NCI-H748 (cell line): ENCODE measurements around the gene MICAL1.

Experiments
- DNase-seq: peaks from one replicate; lab custom pipeline; 2025; ENCODE audit not compliant: unreplicated experiment; lab: John Stamatoyannopoulos, UW

MICAL1 gene

DNA sequence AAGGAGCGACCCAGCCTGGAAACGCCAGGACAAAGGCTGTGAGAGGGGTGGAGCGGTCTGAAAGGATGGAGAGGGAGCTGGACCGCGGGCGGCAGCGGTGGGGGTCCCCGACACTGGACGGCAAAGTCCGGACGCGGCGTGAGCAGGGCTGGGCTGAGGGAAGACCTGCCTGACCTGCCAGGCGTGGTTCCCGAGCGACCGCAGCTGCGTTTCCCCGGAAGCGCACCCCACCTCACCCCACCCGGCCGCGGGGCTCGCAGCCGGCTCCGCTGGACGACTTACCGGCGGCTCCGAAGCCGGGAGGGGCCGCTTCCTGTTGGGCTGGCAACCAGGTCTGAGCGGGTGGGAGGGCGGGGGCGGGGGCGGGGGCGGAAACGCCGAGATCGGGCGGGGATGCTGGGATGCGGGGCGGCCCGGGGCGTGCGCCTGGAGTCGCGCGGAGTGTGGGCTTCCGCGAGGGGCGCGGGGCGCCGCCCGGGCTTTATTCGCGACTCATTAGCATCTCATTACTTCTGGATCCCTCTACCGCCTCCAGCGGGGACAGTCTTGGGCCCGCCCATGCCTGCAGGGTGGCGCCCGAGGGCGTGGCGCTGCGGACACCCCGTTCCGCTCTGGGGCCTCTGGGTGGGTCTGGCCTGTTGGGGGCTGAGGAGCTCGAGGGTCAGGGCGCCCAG, at the start of gene MICAL1:
Gene MICAL1 (minus strand): TSS at position 336 of the 674 bp plus-strand sequence. CDS start 1,576 bp downstream, outside the sequence.
- DNase-seq, result peak; percentile 84

DNA sequence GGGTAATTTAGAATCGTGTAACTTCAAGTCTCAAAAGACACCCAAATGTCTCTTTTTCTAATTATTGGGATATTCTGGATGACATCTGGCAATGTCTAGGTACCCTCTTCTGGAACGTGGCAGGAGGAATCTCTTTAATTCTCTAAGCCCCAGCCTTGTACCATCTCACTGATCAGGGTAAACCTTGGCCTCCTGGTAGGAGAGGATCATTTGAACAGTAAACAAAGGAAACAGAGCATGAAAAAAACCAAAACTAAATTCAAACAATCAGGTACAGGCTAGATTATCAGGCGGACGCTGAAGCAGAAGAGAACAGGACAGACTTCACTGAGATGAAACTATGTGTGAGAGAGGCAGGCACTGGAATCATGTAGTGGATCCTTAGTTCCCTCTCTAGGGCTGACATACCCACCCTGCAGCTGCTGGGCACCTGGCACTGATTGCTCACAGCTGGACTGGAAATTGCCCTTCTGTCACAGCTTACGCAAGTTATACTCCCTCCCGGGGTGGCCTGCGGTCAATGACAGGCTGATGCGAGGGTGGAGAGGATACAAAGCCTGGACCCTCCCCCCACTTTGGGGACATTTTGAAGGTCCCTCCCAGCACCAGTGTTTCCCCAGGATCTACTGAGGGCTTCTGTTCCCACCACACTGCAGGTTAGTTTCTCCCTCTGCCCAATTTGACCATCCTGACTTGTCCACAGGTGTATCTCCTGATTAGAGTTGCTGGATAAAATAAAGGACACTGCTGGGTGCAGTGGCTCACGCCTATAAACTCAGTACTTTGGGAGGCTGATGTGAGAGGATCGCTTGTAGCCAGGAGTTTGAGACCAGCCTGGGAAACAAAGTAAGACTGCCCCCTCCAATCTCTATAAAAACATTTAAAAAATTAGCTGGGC, 48.0 kb upstream of the MICAL1 start:
- DNase-seq, result peak; percentile 37

- no peak for DNase-seq
Observed at GRCh38 chr6:109498936-109499335, 43.4 kb upstream of the MICAL1 start.

GRCh38 chr6:109498052-109498451, 42.5 kb upstream of the MICAL1 start:
- no peak for DNase-seq

DNA sequence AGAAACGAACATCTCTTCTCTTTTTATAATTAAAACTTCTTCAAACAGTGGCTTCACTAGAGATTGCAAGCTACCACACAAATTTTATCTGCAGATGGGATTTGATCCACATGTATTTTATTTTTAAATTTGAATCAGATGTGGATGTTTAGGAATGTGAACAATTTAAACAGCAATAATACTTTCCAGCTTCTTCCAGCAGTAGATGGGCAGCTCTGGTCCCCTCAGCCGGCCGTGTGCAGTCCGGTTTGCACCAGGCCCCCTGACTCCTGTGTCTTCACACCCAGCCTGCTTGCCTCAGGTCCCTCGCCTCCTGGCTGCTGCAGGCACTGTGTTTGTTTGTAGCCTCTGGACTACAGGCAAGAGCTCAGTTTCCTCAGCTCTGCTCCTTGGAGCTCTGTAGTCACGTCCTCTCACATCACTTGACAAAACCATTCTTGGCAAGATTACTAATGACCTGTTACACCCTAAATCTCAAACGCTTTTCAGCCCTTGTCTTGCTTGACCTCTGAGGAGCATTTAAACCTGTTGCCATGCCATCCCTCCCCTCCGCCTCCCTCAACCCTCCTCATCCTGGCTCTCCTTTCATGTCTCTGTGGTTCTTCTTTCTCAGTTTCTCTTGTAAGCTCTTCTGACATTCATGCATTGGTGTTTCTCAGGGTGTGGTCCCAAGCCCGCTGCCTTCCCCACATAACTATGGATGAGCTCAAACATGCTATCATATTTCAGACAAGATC, 40.6 kb upstream of the MICAL1 start:
- no peak for DNase-seq

- no peak for DNase-seq
Observed at GRCh38 chr6:109493865-109494264, 38.3 kb upstream of the MICAL1 start.

DNA sequence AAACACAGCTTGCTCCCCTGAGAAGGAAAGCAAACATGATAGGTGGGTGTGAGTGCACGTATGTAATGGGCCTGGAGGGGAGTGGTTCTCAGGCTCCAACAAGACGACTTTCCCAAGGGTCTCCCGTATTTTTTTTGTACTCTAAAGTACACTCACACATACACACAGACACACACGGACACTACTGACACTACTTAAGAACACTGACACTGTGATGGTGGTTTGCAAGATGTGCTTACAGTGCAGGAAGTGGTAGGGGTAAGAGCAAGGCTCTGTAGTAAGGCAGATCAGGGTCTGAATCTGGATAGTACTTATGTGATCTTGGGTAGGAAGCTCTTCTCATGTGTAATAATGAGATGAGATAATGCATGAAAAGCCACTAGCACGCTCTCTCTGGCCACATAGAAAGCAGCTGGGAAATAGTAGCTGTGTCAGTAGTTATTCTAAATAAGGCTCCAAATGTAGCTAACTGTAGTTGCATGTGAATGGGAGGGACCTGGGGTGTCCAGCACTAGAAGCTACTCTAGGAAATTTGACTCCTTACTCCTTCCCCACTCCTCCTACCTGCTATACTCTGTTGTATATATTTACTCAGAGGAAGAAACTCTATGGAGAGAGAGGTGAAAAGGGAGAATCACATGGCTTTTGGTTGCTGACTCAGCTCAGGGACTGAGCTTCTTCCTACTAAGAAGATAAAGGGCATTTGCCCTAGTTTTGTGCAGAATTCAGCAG, 35.8 kb upstream of the MICAL1 start:
- no peak for DNase-seq

- no peak for DNase-seq
Observed at GRCh38 chr6:109490713-109491112, 35.1 kb upstream of the MICAL1 start.

GRCh38 chr6:109488001-109488400, 32.4 kb upstream of the MICAL1 start:
- DNase-seq, result no peak

DNA sequence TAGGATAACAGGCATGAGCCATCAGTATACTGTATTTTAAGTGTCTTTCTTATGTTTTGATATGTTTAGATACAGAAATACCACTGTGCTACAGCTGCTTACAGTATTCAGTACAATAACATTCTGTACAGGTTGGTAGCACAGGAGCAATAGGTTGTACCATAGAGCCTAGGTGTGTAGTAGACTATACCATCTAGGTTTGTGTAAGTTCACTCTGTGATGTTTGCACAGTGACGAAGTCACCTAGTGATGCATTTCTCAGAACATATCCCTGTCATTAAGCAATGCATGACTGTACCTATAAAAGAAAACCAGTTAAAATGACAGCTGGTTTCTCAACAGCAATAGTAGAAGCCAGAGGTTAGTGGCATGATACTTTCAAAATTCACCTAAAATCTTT, 30.5 kb upstream of the MICAL1 start:
- no peak for DNase-seq

DNA sequence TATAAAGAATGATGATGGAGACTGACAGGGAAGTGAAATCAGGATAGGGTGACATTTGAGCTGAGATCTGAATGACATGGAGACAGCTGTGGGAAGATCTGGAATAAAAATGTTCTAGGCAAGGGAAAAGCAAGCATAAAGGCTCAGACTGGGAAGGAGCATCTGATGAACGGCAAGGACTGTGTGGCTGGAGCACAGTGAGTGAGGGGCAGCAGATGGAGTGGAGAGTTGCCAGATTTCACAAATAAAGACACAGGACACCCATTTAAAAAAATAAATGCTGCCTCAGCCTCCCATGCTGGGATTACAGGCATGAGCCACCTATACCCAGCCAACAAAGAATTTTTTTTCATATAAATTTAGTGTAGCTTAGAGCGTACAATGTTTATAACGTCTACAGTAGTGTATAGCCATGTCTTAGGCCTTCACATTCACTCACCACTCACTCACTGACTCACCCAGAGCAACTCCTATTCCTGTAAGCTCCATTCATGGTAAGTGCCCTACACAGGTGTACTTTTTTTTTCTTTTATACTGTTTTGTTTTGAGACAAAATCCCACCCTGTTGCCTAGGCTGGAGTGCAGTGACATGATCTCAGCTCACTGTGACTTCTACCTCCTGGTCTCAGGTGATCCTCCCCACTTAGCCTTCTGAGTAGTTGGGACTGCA, 29.8 kb upstream of the MICAL1 start:
- DNase-seq, result no peak

GRCh38 chr6:109484122-109484521, 28.6 kb upstream of the MICAL1 start:
- DNase-seq, result no peak

DNA sequence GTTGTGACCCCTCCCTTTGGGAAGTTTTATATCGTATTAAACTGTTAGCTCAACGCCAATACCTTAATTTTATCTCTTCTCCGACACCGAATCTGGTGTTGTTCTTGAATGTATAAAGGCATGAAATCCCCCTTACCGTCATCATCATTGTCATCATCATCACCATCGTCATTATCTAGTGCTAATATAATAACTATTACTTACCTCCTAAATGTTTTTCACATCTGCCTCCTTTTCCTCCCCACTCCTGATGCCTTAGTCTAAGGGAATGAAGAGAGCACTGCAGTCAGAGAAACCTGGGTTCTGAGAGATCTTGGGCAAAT, 28.1 kb upstream of the MICAL1 start:
- DNase-seq, result peak; percentile 42

- DNase-seq, result peak; percentile 94
Observed at GRCh38 chr6:109482905-109483734, 27.5 kb upstream of the MICAL1 start, which contains the start of gene ZBTB24. TSS of gene ZBTB24 (minus strand) at chr6:109483219. CDS start at chr6:109482026, 1,193 bp downstream.

DNA sequence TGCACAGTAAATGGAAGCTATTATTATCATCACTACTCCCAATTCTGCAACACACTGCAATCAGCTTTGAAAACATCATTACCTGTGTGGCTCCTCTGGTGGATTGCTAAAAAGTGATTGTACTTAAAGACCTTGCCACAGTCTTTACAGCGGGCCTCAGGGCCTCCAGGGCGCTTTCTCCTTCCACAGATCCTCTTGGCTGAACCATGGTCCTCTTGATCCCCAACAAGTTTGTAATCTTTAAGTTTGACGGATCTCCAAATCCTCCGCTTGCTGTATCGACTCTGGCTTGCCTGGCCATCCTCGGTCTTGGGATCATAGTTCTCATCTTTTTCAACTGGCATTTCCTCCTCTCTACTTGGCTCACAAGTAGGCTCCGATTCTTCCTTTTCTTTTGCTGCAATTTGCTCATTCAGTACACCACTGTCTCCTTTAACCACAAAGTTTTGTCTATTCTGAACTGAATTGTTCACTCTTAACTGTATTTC, 25.5 kb upstream of the MICAL1 start:
- DNase-seq, result no peak

DNA sequence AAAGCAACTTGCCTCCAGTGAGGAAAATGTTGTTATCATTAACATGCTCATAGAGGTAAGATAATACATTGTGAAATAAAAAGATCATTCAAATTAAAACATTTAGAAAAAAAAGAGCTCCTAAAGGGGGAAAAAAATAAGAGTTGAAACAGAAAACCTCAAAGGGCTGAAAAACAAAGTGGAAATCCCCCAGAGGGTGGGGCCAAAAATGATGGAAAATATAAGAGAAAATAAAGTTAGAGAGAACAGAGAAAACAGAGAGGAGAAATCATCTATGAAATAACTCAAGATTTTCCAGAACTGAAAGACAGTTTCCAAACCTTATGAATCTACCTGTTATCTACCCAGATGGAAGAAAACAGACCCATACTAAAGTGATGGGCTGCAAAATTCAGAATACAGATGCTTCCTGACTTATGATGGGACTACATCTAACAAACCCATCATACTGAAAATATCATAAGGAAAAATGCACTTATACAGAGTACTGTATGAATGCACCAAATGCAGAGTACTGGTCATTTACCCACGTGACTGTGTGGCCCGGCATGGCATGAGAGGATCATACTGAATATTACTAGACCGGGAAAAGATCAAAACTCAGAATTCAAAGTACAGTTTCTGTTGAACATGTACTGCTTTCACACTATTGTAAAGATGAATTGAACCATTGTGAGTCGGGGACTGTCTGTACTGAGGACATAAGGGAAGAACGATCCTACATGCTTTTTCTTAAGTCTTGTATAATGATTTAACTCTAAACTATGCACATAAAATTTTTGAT, 23.5 kb upstream of the MICAL1 start:
- DNase-seq, result no peak

GRCh38 chr6:109478222-109478805, 22.7 kb upstream of the MICAL1 start:
- DNase-seq, result no peak

- DNase-seq, result no peak
Observed at GRCh38 chr6:109477725-109478124, 22.2 kb upstream of the MICAL1 start.
